IPS DF 4.7 (cell line): ENCODE data around the gene C11orf21.
"Not testable (repeated sequence)": the region's sequence is repeated elsewhere in the genome, so short reads cannot be mapped to it uniquely, and the experiment has no call there.

Source experiments
- DNase-seq: peaks from one replicate; pipeline ENCODE4 v3.0.0-alpha.2; 2013; ENCODE audit warnings: low spot score; ENCODE audit errors: extremely low read depth

The C11orf21 gene

DNA sequence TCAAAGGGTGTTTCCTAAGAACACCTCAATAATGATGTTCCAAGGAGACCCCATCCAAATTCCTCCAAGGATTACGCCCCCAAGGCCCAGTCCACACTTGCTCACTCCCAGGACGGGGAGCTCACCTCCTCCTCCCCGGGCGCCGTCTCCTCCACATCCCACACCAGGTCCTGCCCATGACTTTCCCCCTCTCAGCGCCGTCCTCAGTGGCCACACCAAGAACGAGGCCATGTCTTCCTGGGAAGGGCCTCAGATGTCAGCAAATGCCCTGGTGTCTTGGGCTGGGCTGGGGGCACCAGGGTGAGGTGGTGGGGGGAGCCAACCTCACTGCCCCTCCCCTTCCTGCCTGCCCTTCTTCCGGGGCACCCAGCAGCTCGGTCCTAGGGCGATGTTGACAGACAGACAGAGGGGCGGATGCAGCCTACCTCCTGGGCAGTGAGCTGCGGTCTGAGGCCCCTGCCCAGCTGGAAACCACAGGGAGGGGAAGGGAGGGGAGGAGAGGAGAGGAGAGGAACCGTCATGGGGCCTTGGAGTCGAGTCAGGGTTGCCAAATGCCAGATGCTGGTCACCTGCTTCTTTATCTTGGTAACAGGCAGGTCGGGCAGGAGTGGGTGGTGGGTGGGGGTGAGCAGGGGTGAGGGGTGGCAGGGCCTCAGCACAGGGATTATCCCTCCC lies at the start of gene C11orf21, which contains the start of gene TSPAN32:
TSS of gene C11orf21 (minus strand) at position 288 of the 675 bp plus-strand sequence. CDS start at position 178, 110 bp downstream.
TSS of gene TSPAN32 (plus strand) at position 383 of the 675 bp plus-strand sequence. CDS start at position 520, 137 bp downstream.
- no peak for DNase-seq

DNA sequence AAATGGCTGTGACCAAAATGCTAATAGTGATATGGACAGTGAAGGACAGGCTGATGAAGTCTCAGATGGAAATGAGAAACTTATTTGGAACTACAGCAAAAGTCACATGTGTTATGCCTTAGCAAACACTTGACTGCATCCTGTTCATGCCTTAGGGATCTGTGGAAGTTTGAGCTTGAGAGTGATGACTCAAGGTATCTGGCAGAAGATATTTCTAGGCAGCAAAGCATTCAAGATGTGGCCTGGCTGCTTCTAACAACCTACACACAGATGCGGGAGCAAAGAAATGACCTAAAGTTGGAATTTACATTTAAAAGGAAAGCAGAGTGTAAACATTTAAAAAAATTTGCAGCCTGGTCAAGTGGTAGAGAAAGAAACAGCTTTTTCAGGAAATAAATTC lies 47.3 kb upstream of the C11orf21 start:
- no peak for DNase-seq

DNA sequence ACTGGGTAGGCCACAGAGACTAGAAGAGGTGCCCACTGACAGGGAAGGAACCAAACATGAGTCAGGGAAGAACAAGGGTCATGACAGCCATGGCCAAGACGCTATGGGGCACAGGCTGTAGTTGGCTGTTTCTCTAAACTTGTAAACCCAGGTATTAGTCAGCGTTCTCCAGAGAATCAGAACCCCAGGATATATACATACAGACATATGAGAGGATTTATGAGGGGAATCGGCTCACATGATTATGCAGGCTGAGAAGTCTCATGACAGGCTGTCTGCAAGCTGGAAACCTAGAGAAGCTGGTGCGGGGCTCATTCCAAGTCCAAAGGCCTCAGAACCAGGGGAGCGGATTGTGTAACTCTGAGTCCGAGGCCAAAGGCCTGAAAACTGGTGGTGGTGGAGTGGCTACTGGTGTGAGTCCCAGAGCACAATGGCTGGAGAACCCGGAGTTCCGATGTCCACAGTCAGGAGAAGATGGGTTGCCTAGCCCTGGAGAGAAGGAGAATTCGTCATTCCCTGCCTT lies 45.7 kb upstream of the C11orf21 start:
- no peak for DNase-seq

DNA sequence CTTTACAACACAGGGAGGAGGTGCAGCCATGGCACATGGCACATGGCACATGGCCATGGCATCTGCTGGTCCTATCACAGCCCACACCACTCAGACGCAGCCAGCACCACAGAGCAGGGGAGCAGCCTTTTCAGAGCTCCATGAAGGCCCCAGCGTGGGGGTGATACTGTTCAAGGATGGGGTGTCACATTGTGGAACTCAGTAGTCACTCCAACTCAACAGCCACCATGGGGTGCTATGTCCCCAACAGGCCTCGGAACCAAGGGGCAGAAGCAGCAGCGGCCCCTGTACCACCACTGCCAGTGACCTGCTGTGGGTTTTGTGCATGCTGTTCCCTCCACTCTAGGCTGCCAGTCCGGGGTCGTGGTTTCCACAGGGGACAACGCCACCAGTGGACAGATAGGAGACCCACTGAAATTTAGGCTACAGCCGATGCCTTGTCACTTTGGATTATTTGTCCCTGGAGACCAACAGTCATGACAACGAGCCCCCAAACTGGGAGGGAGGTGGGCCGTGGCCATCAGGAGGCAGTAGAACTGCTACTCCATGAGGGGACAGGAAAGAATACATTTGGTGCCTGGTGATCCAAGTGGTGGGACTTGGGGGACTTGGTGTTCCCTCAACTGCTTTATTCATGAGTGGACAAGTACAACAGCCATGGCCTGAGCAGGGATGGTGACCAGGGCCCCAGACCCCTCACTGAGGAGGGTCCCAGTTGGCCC lies 45.0 kb upstream of the C11orf21 start:
- no peak for DNase-seq

DNA sequence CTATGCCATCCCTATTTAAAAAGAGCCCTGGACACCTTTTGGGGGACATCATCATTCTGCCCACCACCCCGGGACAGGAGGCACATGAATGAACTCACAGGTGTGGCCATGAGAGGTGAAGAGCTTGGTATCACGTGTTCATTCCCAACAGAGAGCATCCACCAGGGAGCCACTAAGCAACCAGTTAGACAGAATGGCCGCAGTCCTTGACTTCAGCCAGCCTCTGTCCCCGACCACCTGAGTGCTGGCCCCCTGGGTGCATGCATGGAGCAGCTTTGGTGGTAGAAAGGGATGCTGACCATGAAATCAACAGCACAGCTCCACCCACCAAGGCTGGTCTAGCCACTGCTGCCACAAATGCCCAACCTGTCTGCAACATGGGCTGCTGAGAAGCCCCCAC lies 44.3 kb upstream of the C11orf21 start:
- DNase-seq, result no peak

DNA sequence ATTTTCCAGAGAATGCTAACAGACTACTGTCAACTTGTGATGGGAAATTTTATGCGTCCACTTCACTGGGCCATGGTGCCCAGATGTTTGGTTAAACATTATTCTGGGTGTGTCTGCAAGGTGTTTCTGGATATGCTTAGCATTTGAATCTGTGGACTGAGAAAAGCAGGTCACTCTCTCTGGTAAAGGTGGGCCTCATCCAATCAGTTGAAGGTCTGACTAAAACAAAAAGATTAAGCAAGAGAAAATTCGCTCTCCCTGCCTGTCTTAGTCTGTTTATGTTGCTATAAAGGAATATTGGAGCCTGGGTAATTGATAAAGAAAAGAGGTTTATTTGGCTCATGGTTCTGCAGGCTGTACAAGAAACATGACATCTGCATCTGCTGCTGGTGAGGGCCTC lies 43.3 kb upstream of the C11orf21 start:
- DNase-seq, result no peak

DNA sequence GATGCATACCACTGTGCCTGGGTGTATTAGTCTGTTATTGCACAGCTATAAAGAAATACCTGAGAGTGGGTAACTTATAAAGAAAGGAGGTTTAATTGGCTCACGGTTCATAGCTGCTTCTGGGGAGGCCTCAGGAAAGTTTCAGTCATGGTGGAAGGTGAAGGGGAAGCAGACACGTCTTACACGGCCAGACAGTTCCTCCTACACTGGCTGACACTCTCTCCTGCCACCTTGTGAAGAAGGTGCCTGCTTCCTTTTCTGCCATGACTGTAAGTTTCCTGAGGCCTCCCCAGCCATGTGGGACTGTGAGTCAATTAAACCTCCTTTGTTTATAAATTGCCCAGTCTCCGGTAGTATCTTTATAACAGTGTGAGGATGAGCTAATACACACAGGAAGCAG lies 41.8 kb upstream of the C11orf21 start:
- DNase-seq, result no peak

DNA sequence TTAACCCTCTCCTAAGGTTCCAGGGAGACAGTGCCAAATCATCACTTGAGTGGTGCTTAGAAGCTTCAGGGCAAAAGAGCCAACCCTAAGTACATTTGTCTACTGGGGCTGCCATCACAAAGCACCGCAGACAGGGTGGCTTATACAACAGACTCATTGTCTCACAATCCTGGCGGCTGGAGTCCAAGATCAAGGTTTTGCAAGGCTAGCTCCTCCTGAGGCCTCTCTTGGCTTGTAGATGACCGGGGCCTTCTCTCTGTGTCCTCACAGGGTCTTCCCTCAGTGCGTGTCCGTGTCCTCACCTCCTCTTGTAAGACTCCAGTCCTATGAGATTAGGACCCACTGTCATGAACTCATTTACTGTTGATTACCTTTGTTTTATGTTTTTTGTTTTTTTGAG lies 41.3 kb upstream of the C11orf21 start:
- no peak for DNase-seq

DNA sequence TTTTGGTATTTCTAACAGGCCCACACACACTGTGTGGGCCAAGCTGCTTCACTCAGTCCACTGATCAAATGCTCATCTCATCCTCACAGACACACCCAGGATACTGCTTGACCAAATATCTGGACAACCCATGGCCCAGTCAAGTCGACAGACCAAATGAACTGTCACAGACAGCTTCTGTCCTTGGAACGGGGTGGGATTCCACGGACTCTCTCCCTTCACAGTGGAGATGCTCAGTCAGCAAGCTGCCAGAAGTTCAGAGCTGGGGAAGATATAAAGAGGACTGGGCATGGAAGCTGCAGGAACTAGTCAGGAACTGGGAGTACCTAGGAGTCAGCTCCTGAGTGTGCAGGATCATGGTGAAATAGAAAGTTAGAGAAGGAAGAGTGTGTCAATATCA lies 40.8 kb upstream of the C11orf21 start:
- DNase-seq, result no peak

DNA sequence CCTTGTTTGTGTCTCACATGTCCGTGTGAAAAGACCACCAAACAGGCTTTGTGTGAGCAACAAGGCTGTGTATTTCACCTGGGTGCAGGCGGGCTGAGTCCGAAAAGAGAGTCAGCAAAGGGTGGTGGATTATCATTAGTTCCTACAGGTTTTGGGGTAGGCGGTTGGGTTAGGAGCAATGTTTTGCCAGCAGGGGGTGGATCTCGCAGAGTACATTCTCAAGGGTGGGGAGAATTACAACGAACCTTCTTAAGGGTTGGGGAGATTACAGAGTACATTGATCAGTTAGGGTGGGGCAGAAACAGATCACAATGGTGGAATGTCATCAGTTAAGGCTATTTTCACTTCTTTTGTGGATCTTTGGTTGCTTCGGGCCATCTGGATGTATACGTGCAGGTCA lies 37.0 kb upstream of the C11orf21 start:
- DNase-seq, result not testable (repeated sequence)

DNA sequence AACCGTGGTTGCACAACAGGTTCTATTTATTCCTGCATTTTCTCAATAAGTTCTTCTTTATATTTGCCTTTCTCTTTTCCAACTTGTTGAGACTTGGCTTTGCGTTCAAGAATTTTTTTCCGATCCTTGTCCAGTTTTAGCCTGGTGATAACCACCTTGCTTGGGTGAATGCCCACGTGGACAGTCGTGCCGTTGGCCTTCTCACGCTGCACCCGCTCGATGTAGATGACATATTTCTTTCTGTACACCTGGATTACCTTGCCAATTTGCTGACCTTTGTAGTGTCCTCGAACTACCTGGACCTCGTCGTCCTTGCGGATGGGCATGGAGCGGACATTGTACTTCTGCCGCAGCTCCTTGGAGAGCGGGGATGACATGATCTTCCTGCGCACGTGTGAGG lies 33.6 kb upstream of the C11orf21 start:
- not testable (repeated sequence) for DNase-seq

DNA sequence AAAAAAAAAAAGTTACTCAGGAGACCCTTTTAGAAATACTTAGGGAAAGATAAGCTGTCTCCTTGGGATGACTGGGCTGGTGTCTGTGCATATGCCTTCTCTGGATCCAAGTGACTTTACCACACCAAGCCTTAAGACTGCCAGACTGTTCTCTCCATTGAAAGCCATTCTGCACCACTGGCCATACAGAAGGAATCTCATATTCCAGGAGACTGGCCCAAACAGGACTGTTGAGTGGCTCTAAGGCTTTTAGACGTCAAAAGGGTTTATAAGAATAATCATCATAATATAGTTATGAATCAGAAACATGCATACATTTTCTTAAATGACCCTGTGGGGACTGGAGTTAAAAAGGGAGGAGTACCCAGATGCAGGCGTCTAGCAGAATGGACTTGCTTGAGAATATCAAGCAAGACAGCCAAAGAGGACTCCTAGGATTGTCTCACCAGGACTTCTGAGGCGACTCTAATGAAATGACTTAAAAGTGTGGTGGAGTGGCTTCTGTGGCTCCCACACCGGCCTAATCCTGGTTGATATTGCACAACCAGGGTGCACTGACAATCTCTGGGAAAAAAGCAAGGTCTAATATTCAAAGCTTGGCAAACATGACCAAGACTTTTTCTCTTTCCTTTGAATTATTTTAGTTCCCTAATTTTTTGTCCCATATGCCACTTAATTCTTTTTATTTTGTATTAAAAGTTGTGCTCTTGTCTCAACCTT lies 31.9 kb upstream of the C11orf21 start:
- DNase-seq, result not testable (repeated sequence)

DNA sequence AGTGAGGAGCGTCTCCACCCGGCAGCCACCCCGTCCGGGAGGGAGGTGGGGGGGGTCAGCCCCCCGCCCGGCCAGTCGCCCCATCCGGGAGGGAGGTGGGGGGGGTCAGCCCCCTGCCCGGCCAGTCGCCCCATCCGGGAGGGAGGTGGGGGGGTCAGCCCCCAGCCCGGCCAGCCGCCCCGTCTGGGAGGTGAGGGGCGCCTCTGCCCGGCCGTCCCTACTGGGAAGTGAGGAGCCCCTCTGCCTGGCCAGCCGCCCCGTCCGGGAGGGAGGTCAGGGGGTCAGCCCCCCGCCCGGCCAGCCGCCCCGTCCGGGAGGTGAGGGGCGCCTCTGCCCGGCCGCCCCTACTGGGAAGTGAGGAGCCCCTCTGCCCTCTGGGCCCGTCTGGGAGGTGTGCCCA lies 30.9 kb upstream of the C11orf21 start:
- DNase-seq, result not testable (repeated sequence)

DNA sequence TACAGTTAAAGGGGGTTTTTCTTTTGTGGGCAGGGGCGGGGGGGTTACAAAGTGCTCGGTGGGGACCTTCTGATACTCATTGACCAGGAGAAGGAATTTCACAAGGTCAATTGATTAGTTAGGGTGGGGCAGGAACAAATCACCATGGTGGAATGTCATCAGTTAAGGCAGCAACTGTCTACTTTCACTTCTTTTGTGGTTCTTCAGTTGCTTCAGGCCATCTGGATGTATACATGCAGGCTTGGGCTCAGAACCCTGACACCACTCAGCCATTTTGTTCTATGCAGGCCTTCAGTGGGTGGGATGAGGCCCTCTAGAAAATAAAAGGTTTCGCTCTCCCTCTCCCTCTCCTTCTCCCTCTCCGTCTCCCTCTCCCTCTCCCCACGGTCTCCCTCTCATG lies 29.7 kb upstream of the C11orf21 start:
- DNase-seq, result no peak

DNA sequence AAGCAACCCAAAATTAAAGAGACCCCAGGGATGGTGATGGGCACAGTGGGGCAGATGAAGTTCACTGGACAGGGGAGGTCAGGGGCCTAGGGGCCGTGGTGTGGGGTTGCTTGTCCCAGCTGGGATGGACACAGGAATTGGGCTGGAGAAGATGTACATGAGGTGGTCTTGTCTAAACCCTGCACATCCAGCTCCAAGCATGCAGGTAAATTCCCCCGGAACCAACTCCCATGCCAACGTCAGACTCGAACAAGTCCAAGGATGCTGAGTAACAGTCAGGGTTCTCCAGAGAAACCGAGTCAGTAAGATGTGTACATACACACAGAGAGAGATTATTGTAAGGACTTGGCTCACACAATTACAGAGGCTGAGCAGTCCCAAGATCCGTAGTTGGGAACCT lies 29.0 kb upstream of the C11orf21 start:
- DNase-seq, result no peak

DNA sequence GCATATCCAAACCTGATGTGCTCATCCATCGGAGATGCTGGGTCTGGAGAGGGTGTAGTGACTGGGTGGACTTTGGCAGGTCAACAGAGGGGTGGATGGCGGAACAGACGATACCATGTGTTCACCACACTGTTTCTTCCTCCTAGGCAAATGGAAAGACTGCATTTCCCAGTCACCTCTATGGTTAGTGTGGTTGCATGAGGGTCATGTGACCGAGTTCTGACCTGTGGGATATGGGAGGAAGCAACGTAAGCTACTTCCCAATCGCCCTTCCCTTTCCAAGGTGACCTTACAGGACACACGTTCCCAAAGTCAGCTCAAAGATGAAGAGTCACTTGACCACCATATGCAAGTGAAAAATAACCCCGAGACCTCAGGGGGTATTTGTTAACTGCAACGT lies 27.8 kb upstream of the C11orf21 start:
- DNase-seq, result no peak

DNA sequence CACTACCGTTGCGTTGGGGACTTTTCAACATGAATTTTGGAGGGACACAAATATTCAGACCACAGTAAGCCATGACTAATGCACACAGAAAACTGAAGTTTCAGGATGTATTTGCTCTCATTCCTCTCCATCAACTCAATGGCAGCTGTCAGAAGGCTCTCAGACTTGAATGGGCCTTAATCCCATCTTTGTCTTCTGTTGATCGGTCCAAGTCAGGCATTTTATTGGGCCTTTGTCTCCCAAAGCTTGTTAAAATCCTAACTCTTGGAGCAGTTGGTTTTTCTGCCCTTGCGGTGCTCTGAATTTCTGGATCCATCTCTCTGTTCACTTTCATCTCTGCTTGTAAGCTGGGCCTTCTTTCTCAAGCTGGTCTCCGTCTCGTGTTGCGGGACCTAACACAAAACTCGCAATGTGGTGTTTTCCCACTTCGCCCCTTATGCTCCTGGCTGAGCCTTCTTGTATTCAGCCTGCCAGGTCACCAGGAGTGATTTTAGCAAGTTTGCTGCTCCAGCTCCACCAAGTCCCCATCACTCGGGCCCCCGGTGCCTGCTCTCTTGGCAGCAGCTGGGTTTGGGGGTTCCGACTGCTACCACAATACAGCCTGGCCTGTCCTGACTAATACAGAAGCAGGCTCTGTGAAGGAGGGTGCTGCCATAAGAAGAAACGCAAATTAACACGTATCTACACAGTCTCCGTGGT lies 27.1 kb upstream of the C11orf21 start:
- no peak for DNase-seq

DNA sequence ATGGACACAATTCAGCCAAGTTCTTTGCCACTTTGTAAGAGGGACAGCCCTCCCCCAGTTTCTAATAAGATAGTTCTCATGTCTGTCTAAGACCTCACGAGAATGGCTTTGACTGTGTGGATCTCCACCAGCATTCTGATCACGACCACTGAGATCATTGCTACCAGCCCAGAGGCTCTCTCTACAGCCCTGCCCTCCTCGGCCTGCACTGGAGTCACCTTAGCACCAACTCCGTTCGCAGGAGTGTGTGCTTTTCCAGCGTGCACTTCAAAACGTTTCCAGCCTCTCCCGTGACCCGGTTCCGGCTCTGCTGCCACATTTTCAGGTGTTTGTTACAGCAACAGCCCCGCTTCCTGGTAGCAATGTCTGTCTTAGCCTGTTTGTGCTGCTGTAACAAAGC lies 26.3 kb upstream of the C11orf21 start:
- DNase-seq, result no peak

DNA sequence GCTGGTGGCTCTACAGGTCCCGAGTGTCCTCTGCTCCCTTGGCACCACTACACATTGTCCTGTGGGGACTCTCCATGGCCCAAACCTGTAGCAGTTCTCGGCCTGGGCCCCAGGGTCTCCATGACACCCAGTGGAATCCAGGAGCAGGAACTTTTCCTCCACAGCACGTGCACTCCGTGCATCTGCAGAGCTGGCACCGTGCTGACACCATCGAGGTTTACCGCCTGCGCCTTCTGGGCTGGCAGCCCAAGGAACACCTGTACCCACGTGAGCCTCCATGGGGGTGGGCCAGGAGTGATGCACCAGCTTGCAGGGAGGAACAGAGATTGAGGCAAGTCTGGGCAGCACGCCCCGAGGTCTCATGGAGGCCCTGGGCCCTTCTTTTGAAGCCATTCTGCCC lies 25.3 kb upstream of the C11orf21 start:
- no peak for DNase-seq

DNA sequence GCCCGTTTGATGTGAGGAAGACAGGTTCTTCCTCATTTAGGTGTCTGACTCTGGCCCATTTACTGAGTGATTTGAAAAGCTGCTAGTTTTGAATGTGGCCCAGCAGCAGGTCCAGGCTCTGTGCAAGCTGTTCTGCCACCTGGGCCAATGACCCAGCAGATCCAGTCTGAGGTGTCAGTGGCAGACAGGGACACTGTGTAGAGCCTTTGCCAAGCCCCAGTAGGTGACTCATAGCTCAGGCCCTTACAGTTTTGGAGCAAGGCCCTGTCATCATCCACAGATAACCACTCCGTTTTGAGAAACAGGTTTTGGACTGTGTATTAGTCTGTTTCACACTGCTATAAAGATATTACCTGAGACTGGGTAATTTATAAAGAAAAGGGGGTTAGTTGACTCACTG lies 24.0 kb upstream of the C11orf21 start:
- DNase-seq, result no peak

DNA sequence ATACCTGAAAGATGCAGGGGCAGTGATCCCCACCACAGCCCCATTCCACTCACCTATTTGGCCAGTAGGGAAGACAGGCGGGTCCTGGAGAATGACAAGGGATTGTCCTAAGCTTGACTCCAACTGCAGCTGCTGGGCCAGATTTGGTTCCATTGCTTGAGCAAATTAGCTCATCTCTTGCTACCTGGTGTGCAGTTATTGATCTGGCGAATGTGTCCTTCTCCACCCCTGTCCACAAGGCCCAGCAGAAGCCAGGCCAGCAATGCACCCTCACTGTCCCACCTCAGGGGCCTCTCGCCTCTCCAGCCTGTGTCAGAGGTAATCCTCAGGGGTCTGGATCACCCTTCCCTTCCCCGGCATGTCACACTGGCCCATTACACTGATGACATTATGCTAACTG lies 23.4 kb upstream of the C11orf21 start:
- DNase-seq, result no peak

DNA sequence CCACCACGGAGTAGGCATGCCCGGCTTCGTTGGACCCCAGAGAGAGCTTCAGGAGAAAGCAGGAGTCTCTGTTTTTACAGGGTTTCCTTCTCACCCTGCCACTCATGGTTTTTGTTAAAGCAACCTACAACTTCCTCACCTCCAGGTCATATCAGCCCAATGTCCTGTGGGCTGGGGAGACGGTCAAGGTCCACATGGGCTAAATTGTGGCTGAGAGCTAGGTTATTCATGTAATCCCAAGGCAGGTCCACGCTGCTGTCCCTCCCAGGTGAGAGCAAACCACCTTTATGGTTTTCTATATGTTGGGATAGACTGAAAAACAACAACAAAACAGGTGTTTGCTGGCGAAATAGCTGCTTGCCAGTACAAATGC lies 19.6 kb upstream of the C11orf21 start:
- DNase-seq, result no peak
